HG03378 (cell line): ENCODE results near the gene TIGD6.
"Not testable (repeated sequence)": the region's sequence is repeated elsewhere in the genome, so short reads cannot be mapped to it uniquely, and the experiment has no call there.

Source experiments
- ATAC-seq: cut with Tn5 transposase; IDR thresholded peaks from one replicate; pipeline ENCODE4 v1.9.1; 2021; ENCODE audit warnings: mild to moderate bottlenecking, moderate library complexity; ENCODE audit not compliant: unreplicated experiment

Gene TIGD6

GRCh38 chr5:149943177-149943949 lies 57.1 kb downstream of the TIGD6 start:
- not testable (repeated sequence) for ATAC-seq
